ENCODE data around the gene RPL22.
"Not testable (repeated sequence)": the region's sequence is repeated elsewhere in the genome, so short reads cannot be mapped to it uniquely, and the experiment has no call there.

The RPL22 gene

GRCh38 chr1:6233376-6233775 lies 34.0 kb upstream of the RPL22 start:
- DNase-seq = no peak

- no peak for DNase-seq
Observed at GRCh38 chr1:6225651-6226050, 26.3 kb upstream of the RPL22 start.

GRCh38 chr1:6224718-6225117 lies 25.3 kb upstream of the RPL22 start:
- no peak for DNase-seq

GRCh38 chr1:6223617-6224016 lies 24.2 kb upstream of the RPL22 start:
- DNase-seq = no peak

- no peak for DNase-seq
Observed at GRCh38 chr1:6222636-6223035, 23.2 kb upstream of the RPL22 start.

- no peak for DNase-seq
Observed at GRCh38 chr1:6221210-6221784, 21.9 kb upstream of the RPL22 start.

- DNase-seq = no peak
Observed at GRCh38 chr1:6220236-6220635, 20.8 kb upstream of the RPL22 start.

GRCh38 chr1:6219641-6220040 lies 20.2 kb upstream of the RPL22 start:
- DNase-seq = not testable (repeated sequence)

- DNase-seq = no peak
Observed at GRCh38 chr1:6218375-6219164, 19.2 kb upstream of the RPL22 start.

GRCh38 chr1:6212193-6212959 lies 13.0 kb upstream of the RPL22 start:
- DNase-seq = no peak

GRCh38 chr1:6211731-6212130 lies 12.3 kb upstream of the RPL22 start:
- no peak for DNase-seq

GRCh38 chr1:6210591-6211355 lies 11.4 kb upstream of the RPL22 start:
- DNase-seq = no peak

GRCh38 chr1:6209661-6210580 lies 10.5 kb upstream of the RPL22 start:
- no peak for DNase-seq

- no peak for DNase-seq
Observed at GRCh38 chr1:6208723-6209660, 9.6 kb upstream of the RPL22 start.

- DNase-seq = no peak
Observed at GRCh38 chr1:6207921-6208320, 8.5 kb upstream of the RPL22 start.

GRCh38 chr1:6207075-6207885 lies 7.9 kb upstream of the RPL22 start:
- no peak for DNase-seq

- DNase-seq = no peak
Observed at GRCh38 chr1:6206520-6206855, 7.1 kb upstream of the RPL22 start.

GRCh38 chr1:6205849-6206519 lies 6.6 kb upstream of the RPL22 start, which contains the start of gene RNF207:
RNF207 (plus strand) TSS chr1:6206119; CDS start chr1:6206536, 417 bp downstream.
- no peak for DNase-seq

- no peak for DNase-seq
Observed at GRCh38 chr1:6202256-6202655, 2.9 kb upstream of the RPL22 start.

Measured in GOT3 (cell line).